Right cardiac atrium (tissue), 5 donors: ENCODE results near the gene ANKRD16. TPM values are rescaled to one million over a fixed set of nuclear protein-coding genes. Genes with fewer than 3 reads are reported as not detected.

Experiments used
- ATAC-seq, 2 donors: fragments of 200-7000 bp; cut with Tn5 transposase; one replicate each; pipeline versions ENCODE4 v1.8.0 to v1.9.1; 2020; ENCODE audit warnings: moderate library complexity in 2 of 2, mild to moderate bottlenecking in 1 of 2
- DNase-seq, 3 donors: peaks; one replicate each; pipeline ENCODE4 v3.0.0-alpha.2; 2020
- H3K27ac ChIP-seq: one replicate; pipeline ENCODE4 v1.5.1; 2013; ENCODE audit warnings: mild to moderate bottlenecking, low read length, control low read depth, moderate library complexity
- H3K27me3 ChIP-seq: one replicate; pipeline ENCODE4 v1.6.1; 2013; ENCODE audit not compliant: control insufficient read depth, insufficient read depth
- H3K4me1 ChIP-seq: one replicate; pipeline ENCODE4 v1.6.1; 2013; ENCODE audit warnings: low read length; ENCODE audit not compliant: control insufficient read depth, insufficient read depth
- H3K4me3 ChIP-seq: one replicate; pipeline ENCODE4 v1.5.1; 2013; ENCODE audit warnings: low read length, control low read depth
- H3K9me3 ChIP-seq: one replicate; pipeline ENCODE4 v1.6.1; 2013; ENCODE audit warnings: low read length; ENCODE audit not compliant: control insufficient read depth
- WGBS: extraction: QIAGEN DNeasy Blood & Tissue Kit; methylation state at CpG from one replicate; pipeline ENCODE4 v1.1.7; 2013; 5-methylcytosine and 5-hydroxymethylcytosine counted together
- intact Hi-C, 4 donors: fragments of 100-400 bp; cut with DNase I; formaldehyde crosslinking; loops; one replicate each; pipeline versions ENCODE4 v1.11.0 to v1.14.0; 2022 to 2023
- long read RNA-seq, 4 donors: library from polyadenylated mRNA; unstranded; transcript quantifications; one replicate each; pipeline ENCODE4 v2.0.0, GENCODE V29; 2020 to 2021
- polyA plus RNA-seq: library from polyadenylated mRNA; stranded (reverse); fragments of 200-250 nt; gene quantifications from one replicate; pipeline ENCODE4 v1.2.3, GENCODE V29; 2013
- total RNA-seq, 4 donors: library from RNA; stranded (reverse); fragmentation: NEBNext Ultra II Directional; extraction: Animal tissue kit (Norgen Biotek cat#: 25700); gene quantifications; one replicate each; pipeline ENCODE4 v1.2.1, GENCODE V29; 2021
- donor health status: healthy with polysubstance abuse.
- donor health status: DM: no; HTN: yes; CAD: no.
- donor health status: DM: no; HTN: no; CAD: no.
- donor health status: DM: no; HTN: yes; CAD: no; lungs with severe emphysema.
- donor health status: DM: yes; HTN: yes; CAD: no.

The ANKRD16 gene
- 1 to 10 TPM; 3.6 to 4.3 (median 4.0) TPM for total RNA-seq
- polyA plus RNA-seq: 2.6 TPM
- long read RNA-seq, donor 1, partial matches to known transcripts: 1 of 10 reads
- long read RNA-seq, donor 1, other reads (novel, unspliced or antisense): 4 of 10 reads
- long read RNA-seq, donor 2: 0 reads
- long read RNA-seq, donor 3, partial matches to known transcripts: 0 of 1 reads
- long read RNA-seq, donor 3, other reads (novel, unspliced or antisense): 1 of 1 reads
- long read RNA-seq, donor 4, partial matches to known transcripts: 0 of 8 reads
- long read RNA-seq, donor 4, other reads (novel, unspliced or antisense): 4 of 8 reads

DNA sequence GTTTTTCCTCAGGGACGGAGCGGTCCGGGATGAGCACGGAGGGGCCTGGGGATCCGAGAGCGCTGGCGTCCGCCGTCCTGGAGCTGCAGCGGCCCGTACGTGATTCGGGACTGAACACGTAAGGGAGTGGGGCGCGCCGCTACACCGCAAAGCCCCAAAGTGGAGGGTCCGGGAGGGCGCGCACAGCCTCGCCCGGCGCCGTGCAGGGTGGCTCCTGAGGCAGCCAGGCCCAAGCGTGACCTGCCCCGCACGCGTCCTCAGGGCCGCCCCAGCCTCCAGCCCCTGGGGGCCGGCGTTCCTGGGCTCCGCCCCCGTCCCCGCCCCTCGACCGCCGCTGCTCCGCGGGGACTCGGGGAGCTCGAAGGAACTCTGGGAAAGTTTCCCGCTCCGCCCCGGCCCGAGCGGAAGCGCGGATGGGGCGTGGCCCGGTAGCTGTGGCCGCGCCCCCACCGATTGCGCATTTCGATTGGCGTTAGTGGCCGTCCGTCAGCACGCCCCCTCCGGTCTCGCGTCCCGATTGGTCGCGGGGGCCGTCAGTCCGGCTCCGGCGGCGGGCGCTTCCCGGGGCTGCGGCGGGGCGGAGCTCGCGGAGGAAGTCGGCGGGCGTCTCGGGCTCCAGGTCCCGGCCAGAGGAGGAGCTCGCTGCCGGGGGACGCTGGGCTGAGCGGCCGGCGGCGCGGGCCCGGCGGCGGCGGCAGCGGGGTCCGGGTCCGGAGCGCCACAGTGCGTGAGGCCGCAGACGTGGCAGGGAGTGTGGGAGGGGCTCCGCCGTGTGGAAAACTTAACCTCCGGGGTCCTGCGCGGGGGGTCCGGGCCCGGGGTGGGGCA, at the start of gene ANKRD16, which contains the start of gene FBH1:
Gene ANKRD16, minus strand, starts transcription at position 270 of the 828 bp plus-strand sequence. CDS start 539 bp downstream, outside the sequence.
Gene FBH1, plus strand, starts transcription at position 620 of the 828 bp plus-strand sequence. Its CDS starts 103 bp downstream, at position 723.
- Histone ChIP-seq H3K27ac (peak within 1 kb of the TSS; percentile 83), H3K9me3 (no peaks in the 10 kb centered on the region), H3K27me3 (no peaks in the 10 kb centered on the region), H3K4me1 (peaks cover 5% of the 10 kb centered on the region), H3K4me3 (peak within 1 kb of the TSS; percentile 95)
- ATAC-seq (peak; percentile 97), DNase-seq (peak; percentile 99 to 100 (median 99))
- WGBS: under 1% methylated on average over 109 of the region's 109 CpGs
- intact Hi-C loops: loop anchor here in 1 of 4 donors (5.0 kb wide), 1 partner anchor 78 kb away; the partner anchor contains the start of gene GDI2

DNA sequence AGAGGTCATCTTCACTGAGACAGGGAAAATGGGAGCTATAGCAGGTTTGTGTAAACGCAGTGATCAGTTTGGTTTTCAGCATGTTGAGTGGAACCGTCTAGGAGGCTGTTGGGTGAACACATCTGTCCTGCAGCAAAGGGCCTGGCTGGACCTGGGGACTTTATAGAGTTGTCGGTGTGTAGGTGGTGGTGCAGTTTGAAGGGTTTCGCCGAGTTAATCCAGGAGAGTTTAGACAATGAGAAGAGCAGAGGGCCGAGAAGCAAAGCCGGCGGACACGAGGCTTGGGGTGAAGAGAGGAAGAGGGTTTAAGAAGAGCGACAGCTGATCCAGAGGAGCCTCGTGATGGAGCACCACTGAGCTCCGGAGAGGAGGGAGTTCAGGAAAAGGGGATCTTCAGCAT, 48.6 kb upstream of the ANKRD16 start:
- 89% methylated on average over 12 of the region's 12 CpGs for WGBS
- intact Hi-C loops: no loop called here
- ATAC-seq: no peak

DNA sequence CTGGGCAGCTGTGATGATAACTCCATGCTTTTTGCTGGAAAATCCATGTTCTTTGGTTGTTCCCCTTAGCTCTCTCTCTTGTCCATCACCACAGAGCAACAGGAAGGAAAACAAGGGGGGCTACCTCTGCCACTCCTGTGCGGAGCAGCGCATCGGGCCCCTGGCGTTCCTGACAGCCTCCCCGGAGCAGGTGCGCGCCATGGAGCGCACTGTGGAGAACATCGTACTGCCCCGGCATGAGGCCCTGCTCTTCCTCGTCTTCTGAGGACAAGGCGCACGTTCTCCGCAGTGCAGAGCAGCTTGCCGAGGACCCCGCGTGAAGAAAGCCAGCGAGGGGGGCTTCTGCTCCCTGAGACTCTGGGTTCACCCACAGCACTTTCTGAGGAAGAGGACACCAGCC, 47.3 kb upstream of the ANKRD16 start:
- Histone ChIP-seq H3K27ac (no peak overlapping the region), H3K4me1 (peaks cover 2% of the 10 kb centered on the region), H3K9me3 (no peaks in the 10 kb centered on the region), H3K4me3 (no peak overlapping the region), H3K27me3 (no peaks in the 10 kb centered on the region)
- WGBS: 95% methylated on average over 18 of the region's 18 CpGs
- DNase-seq (no peak), ATAC-seq (no peak)
- intact Hi-C loops: no loop called here

More for the DNA sequence above, 48.6 kb upstream of the ANKRD16 start:
- no peak overlapping the region for H3K4me3 ChIP-seq
- H3K27ac ChIP-seq: no peak overlapping the region
- no peaks in the 10 kb centered on the region for H3K9me3 ChIP-seq
- DNase-seq: no peak
- no peaks in the 10 kb centered on the region for H3K27me3 ChIP-seq
- peaks cover 2% of the 10 kb centered on the region for H3K4me1 ChIP-seq

DNA sequence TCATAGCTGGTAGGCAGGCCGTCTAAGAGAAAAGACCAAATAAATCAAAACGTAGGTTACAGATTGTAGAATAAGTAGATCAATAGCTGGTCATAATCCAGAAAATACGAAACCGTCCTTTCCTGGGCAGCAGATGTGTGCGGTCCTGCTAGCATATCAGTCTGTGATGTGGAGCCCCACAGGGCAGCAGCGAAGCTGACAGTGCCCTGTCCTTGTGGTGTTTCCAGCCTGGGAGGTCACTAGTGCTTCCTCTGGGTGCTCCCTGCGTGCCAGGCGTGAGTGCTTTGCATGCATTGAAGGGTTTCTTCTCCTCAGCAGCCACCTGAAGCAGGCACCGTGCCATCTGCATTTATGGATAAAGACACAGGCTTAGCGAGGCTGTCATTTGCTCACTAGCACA, 45.9 kb upstream of the ANKRD16 start:
- Histone ChIP-seq H3K4me1 (peaks cover 2% of the 10 kb centered on the region), H3K9me3 (no peaks in the 10 kb centered on the region), H3K4me3 (no peak overlapping the region), H3K27me3 (no peaks in the 10 kb centered on the region), H3K27ac (no peak overlapping the region)
- intact Hi-C loops: no loop called here
- ATAC-seq (peak in 1 of 2 donors; percentile 25), DNase-seq (no peak)
- 75% methylated on average over 10 of the region's 10 CpGs for WGBS

DNA sequence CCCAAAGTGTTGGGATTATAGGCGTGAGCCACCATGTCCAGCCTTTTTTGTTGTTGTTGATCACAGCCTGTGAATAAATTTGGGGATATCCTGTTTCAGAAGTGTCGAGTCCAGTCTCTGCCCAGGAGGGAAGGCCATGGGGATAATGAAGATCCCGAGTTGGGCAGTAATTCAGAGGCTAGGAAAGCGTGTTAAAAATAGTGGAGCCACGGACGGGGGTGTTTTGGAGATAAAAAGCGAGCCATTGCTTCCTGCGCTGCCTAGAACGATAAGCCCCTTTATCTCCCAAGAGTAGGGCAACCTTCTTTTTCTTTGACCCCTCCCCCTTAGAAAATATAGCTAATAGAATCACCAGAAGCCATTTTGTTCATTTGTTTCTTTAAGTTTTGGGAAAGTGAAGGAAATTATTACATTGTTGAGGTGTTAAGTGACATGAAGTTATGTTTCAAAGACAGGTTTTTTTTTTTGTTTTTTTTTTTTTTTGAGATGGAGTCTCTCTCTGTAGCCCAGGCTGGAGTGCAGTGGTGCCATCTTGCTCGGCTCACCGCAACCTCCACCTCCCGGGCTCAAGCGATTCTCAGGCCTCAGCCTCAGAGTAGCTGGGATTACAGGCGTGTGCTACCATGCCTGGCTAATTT, 44.3 kb upstream of the ANKRD16 start:
- Histone ChIP-seq H3K4me1 (peaks cover 2% of the 10 kb centered on the region), H3K4me3 (no peak overlapping the region), H3K9me3 (no peaks in the 10 kb centered on the region), H3K27me3 (no peaks in the 10 kb centered on the region), H3K27ac (no peak overlapping the region)
- DNase-seq: no peak
- ATAC-seq: no peak
- 69% methylated on average over 14 of the region's 14 CpGs for WGBS
- intact Hi-C loops: no loop called here

DNA sequence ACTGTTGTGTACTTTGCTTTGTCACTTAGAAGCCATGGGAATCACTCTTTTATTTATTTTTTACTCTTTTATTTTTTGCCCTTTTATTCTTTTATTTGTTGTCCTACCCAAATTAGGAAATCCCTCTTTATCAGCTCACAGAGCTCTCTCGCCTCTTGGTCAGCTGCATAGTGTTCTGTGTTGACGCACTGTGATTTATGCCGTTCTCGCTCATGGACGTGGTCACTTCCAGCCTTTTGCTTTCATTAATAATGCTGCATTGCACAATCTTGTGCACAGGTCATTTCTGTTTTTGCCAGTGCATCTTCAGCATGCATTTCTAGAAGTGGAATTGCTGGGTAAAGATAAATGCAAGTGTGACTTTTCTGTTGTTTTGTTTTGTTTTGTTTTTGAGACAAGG, 42.7 kb upstream of the ANKRD16 start:
- DNase-seq: no peak
- intact Hi-C loops: no loop called here

DNA sequence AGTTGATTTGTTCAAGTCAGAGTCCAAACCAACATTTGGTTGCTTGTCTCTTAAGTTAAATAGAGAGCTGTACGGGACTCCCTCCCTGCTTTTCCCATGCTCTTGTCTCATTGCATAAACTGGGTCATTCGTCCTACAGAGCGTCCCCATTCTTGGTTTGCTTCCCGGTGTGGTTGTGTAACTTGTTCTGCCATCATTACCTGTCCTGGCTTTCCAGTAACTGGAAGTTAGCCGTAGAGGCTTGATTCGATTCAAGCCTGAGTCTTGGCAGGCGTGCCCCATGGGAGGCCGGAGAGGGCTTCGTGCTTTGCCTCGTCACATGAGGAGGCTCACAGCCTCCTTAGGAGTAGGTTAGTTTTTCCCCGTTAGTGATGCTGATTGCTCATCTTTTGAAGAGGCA, 40.6 kb upstream of the ANKRD16 start:
- 87% methylated on average over 11 of the region's 11 CpGs for whole genome bisulfite sequencing
- Histone ChIP-seq H3K4me1 (no peaks in the 10 kb centered on the region), H3K27ac (no peak overlapping the region), H3K27me3 (no peaks in the 10 kb centered on the region), H3K9me3 (no peaks in the 10 kb centered on the region), H3K4me3 (no peak overlapping the region)
- no peak for DNase-seq
- intact Hi-C loops: no loop called here
- no peak for ATAC-seq

More for the DNA sequence above, 42.7 kb upstream of the ANKRD16 start:
- Histone ChIP-seq H3K27ac (no peak overlapping the region), H3K27me3 (no peaks in the 10 kb centered on the region), H3K9me3 (no peaks in the 10 kb centered on the region), H3K4me3 (no peak overlapping the region), H3K4me1 (peaks cover 2% of the 10 kb centered on the region)
- 69% methylated on average over 5 of the region's 5 CpGs for WGBS
- no peak for ATAC-seq

DNA sequence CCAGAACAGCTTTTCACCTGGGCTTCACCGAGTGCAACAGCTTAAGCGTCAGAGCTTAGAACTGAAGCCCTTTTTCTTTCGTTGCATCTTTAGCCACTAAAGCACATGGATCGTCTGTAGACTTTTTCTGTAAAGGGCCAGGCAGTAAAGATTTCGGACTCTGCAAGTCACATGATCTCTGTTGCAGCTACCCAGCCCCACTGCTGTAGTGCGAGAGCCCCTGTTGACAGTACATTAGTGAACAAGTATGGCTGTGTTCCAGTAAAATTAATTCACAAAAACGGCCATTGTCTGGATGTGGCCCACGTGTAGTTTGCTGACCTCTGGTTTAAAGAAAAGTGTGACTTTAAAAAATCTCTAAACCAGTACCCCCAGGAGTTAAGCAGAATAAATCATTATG, 39.7 kb upstream of the ANKRD16 start:
- 73% methylated on average over 8 of the region's 8 CpGs for WGBS

DNA sequence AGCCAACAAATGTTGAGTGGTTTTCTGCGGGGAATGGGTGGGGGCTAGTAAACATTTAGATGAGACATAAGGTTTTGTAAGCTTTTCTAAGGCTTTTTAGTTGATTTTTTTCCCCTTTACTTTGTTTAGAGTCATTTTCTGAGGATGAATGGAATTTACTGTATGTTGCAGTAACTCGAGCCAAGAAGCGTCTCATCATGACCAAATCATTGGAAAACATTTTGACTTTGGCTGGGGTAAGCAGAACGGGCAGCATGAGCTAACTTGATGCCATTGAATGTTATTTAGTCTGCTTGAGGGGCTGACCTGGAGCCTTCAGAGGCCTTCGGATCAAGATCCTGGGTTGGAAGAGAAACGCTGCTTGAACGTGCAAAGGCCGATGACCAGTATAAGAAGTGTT, 37.6 kb upstream of the ANKRD16 start:
- Histone ChIP-seq H3K27me3 (no peaks in the 10 kb centered on the region), H3K9me3 (no peaks in the 10 kb centered on the region), H3K4me1 (no peaks in the 10 kb centered on the region), H3K4me3 (no peak overlapping the region), H3K27ac (no peak overlapping the region)
- WGBS: 75% methylated on average over 8 of the region's 8 CpGs
- no peak for ATAC-seq
- intact Hi-C loops: no loop called here
- no peak for DNase-seq

More for the DNA sequence above, 39.7 kb upstream of the ANKRD16 start:
- no peaks in the 10 kb centered on the region for H3K9me3 ChIP-seq
- intact Hi-C loops: no loop called here
- no peaks in the 10 kb centered on the region for H3K27me3 ChIP-seq
- no peak overlapping the region for H3K27ac ChIP-seq
- ATAC-seq (no peak), DNase-seq (no peak)
- H3K4me3 ChIP-seq: no peak overlapping the region
- H3K4me1 ChIP-seq: no peaks in the 10 kb centered on the region

DNA sequence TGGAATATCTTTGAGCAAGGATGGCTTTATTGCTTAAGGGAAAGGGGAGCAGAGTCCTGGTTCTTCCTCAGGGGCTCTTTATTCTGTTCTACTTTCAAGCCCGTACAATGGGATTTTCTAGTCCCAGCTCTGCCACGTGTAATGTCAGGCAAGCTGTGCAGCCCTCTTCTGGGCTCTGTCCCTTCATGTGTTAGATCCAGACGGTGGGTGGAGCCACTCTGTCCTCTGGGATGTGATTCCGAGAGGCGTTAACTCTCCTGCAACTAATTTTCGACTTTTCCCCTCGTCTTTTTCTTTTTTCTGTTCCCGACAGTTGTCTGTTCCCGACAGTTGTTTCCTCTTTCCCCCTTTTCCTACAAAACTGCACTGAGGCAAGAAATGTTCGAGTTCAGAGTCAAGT, 35.2 kb upstream of the ANKRD16 start:
- Histone ChIP-seq H3K4me1 (no peaks in the 10 kb centered on the region), H3K27ac (no peak overlapping the region), H3K4me3 (no peak overlapping the region), H3K9me3 (no peaks in the 10 kb centered on the region), H3K27me3 (no peaks in the 10 kb centered on the region)
- peak in 1 of 2 donors; percentile 39 for ATAC-seq
- intact Hi-C loops: no loop called here
- DNase-seq: peak in 1 of 3 donors; percentile 67
- WGBS: 83% methylated on average over 10 of the region's 10 CpGs

DNA sequence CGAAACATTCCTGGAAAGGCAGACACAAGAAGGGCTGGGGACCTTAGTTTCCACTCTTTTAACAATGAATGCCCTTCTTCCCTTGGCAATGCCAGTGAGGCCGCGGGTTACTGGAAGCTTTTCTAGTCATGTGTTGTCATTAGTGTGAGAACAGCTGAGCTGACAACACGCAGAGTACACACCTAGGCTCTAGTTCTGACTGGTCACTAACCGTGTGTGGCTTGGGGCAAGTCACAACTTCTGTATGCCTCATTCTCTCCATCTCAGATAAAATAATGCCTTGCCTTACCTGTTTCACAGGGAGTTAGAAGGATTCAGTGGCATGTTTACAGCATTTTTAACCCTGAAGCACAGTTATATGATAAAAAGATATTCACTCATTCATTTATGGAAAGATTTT, 32.1 kb upstream of the ANKRD16 start:
- 89% methylated on average over 5 of the region's 5 CpGs for WGBS
- ATAC-seq: no peak
- H3K27ac ChIP-seq: no peak overlapping the region
- H3K4me3 ChIP-seq: no peak overlapping the region
- intact Hi-C loops: no loop called here
- no peaks in the 10 kb centered on the region for H3K9me3 ChIP-seq
- H3K27me3 ChIP-seq: no peaks in the 10 kb centered on the region
- H3K4me1 ChIP-seq: no peaks in the 10 kb centered on the region
- no peak for DNase-seq
